Calu3 (cell line): Measurements from ENCODE around the gene IL1R2. TPM values are rescaled to one million over a fixed set of nuclear protein-coding genes. Genes with fewer than 3 reads are reported as not detected.

Experiments
- BruUV-seq: library from RNA; stranded (reverse); fragments of 400-500 nt; replicated peaks from 2 replicates; lab custom pipeline; 2021; lab: Mats Ljungman, UMichigan
- CTCF ChIA-PET: fragments of 300-600 bp; sonication (Branson Sonifier 250); formaldehyde crosslinking; loops from one replicate; lab custom pipeline; 2022; ENCODE audit warnings: antibody characterized with exemption; lab: Charles Lee
- DNase-seq: peaks from one replicate; pipeline ENCODE4 v3.0.0; 2022
- H3K27ac Mint-ChIP-seq: one replicate; pipeline ENCODE4 v1.8.0; 2022; ENCODE audit warnings: mixed read lengths; ENCODE audit not compliant: unreplicated experiment
- H3K27me3 Mint-ChIP-seq: one replicate; pipeline ENCODE4 v1.8.0; 2022; ENCODE audit warnings: mixed read lengths; ENCODE audit not compliant: unreplicated experiment
- H3K36me3 Mint-ChIP-seq: one replicate; pipeline ENCODE4 v1.8.0; 2022; ENCODE audit warnings: mild to moderate bottlenecking, moderate library complexity, mixed read lengths; ENCODE audit not compliant: insufficient read depth, unreplicated experiment
- H3K4me1 Mint-ChIP-seq: one replicate; pipeline ENCODE4 v1.8.0; 2022; ENCODE audit warnings: mild to moderate bottlenecking, low read depth, mixed read lengths; ENCODE audit not compliant: unreplicated experiment
- H3K4me3 Mint-ChIP-seq: one replicate; pipeline ENCODE4 v1.8.0; 2022; ENCODE audit warnings: mild to moderate bottlenecking, low read depth, moderate library complexity, mixed read lengths; ENCODE audit not compliant: unreplicated experiment
- H3K9me3 Mint-ChIP-seq: one replicate; pipeline ENCODE4 v1.8.0; 2022; ENCODE audit warnings: low read depth, mixed read lengths; ENCODE audit not compliant: unreplicated experiment
- intact Hi-C: fragments of 100-400 bp; cut with micrococcal nuclease; formaldehyde crosslinking; loops from one replicate; pipeline ENCODE4 v1.10.0; 2022; ENCODE audit not compliant: unreplicated experiment
- total RNA-seq: library from RNA; stranded (reverse); gene quantifications from 2 replicates; pipeline ENCODE4 v1.2.3, GENCODE V29; 2022
- TF ChIP-seq, protein P1 (sequence below): fragments of 200-600 bp; IDR thresholded peaks from one replicate; pipeline ENCODE4 v1.8.0; 2022; ENCODE audit warnings: antibody characterized with exemption; ENCODE audit not compliant: unreplicated experiment

The IL1R2 gene
- total RNA-seq, 1 experiment from 2014 or later, result not detected

- Mint-ChIP-seq H3K9me3 (peaks cover 2% of the 10 kb centered on the region), H3K36me3 (no peaks in the 10 kb centered on the region), H3K4me3 (no peak overlapping the region), H3K4me1 (no peaks in the 10 kb centered on the region), H3K27ac (no peak overlapping the region), H3K27me3 (no peaks in the 10 kb centered on the region)
- BruUV-seq, result no TSS peak
- intact Hi-C loops, result no loop called here
- TF ChIP-seq, protein P1, sequence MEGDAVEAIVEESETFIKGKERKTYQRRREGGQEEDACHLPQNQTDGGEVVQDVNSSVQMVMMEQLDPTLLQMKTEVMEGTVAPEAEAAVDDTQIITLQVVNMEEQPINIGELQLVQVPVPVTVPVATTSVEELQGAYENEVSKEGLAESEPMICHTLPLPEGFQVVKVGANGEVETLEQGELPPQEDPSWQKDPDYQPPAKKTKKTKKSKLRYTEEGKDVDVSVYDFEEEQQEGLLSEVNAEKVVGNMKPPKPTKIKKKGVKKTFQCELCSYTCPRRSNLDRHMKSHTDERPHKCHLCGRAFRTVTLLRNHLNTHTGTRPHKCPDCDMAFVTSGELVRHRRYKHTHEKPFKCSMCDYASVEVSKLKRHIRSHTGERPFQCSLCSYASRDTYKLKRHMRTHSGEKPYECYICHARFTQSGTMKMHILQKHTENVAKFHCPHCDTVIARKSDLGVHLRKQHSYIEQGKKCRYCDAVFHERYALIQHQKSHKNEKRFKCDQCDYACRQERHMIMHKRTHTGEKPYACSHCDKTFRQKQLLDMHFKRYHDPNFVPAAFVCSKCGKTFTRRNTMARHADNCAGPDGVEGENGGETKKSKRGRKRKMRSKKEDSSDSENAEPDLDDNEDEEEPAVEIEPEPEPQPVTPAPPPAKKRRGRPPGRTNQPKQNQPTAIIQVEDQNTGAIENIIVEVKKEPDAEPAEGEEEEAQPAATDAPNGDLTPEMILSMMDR, result no peak
- no peak for DNase-seq
- CTCF ChIA-PET, result no interaction called here
Observed at GRCh38 chr2:101948625-101949155, 43.1 kb upstream of the IL1R2 start.

DNA sequence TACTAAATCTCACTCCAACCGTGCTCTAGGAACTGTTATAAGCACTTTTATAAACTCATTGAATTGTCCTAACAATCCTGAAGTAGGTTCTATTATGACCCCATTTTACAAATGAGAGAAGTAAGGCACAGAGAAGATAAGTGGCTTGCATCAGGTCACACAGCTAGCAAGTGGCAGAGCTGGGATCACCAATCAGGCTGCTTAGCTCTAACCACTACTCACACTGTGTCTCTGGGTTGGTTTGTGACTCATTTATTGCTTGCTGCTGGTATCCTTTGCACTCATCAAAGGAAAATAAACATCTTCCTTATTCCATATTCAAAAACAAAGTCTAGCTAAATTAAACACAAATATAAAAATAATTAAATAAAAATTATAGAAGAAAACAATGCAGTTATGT lies 42.5 kb upstream of the IL1R2 start:
- no TSS peak for BruUV-seq
- H3K27me3 Mint-ChIP-seq, result peaks cover 4% of the 10 kb centered on the region
- peaks cover 2% of the 10 kb centered on the region for H3K9me3 Mint-ChIP-seq
- no peaks in the 10 kb centered on the region for H3K36me3 Mint-ChIP-seq
- CTCF ChIA-PET, result no interaction called here
- no peak overlapping the region for H3K4me3 Mint-ChIP-seq
- DNase-seq, result no peak
- H3K4me1 Mint-ChIP-seq, result no peaks in the 10 kb centered on the region
- TF ChIP-seq, protein P1, result no peak
- H3K27ac Mint-ChIP-seq, result no peak overlapping the region
- intact Hi-C loops, result no loop called here

DNA sequence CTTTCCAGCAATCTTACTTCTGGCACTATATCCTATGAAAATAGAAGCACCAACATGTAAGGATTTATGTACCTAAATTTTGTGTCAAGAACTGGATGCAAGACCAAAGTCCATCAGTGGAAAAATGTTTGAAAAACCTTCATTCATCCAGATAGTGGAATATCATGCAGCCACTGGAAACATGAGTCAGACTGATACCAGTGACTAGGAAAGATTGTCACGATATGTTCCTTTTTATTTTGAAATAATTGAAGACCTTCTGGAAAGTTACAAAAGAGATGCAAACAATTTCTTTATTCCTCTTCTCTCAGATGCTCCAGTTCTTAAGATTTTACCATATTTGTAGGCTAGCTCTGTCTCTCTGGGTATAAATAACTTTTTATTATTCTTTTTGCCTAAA lies 40.5 kb upstream of the IL1R2 start:
- intact Hi-C loops, result no loop called here
- Mint-ChIP-seq H3K36me3 (no peaks in the 10 kb centered on the region), H3K27ac (no peak overlapping the region), H3K4me3 (no peak overlapping the region), H3K4me1 (no peaks in the 10 kb centered on the region), H3K9me3 (peaks cover 2% of the 10 kb centered on the region), H3K27me3 (peaks cover 13% of the 10 kb centered on the region)
- BruUV-seq, result no TSS peak
- TF ChIP-seq, protein P1, result no peak
- CTCF ChIA-PET, result no interaction called here
- no peak for DNase-seq

- Mint-ChIP-seq H3K27me3 (peaks cover 13% of the 10 kb centered on the region), H3K27ac (no peak overlapping the region), H3K4me3 (no peak overlapping the region), H3K9me3 (peaks cover 2% of the 10 kb centered on the region), H3K36me3 (no peaks in the 10 kb centered on the region), H3K4me1 (no peaks in the 10 kb centered on the region)
- intact Hi-C loops, result no loop called here
- CTCF ChIA-PET, result no interaction called here
- TF ChIP-seq, protein P1, result no peak
- BruUV-seq, result no TSS peak
- DNase-seq, result no peak
Observed at GRCh38 chr2:101952551-101952950, 39.2 kb upstream of the IL1R2 start.
